ENCODE measurements around the gene ZDHHC22.

DNA sequence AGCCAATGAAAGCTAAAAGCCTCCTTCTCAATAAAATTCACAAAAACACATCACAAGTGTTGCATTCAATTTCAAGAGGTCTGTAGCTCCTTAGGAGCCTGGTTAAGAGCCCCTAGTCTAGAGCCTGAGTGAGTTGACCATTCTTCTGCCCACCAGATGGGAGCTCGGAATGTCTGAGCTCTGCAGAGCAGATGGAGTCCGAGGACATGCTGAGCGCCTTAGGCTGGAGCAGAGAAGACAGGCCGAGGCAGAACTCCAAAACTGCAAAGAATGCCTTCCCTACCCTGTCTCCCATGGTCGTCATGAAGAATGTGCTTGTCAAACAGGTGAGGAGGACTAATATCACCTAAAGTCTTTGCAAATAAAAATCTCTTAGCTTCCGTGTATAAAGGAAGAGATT is 31.9 kb downstream of the ZDHHC22 start:
- TF ChIP-seq, protein P1, sequence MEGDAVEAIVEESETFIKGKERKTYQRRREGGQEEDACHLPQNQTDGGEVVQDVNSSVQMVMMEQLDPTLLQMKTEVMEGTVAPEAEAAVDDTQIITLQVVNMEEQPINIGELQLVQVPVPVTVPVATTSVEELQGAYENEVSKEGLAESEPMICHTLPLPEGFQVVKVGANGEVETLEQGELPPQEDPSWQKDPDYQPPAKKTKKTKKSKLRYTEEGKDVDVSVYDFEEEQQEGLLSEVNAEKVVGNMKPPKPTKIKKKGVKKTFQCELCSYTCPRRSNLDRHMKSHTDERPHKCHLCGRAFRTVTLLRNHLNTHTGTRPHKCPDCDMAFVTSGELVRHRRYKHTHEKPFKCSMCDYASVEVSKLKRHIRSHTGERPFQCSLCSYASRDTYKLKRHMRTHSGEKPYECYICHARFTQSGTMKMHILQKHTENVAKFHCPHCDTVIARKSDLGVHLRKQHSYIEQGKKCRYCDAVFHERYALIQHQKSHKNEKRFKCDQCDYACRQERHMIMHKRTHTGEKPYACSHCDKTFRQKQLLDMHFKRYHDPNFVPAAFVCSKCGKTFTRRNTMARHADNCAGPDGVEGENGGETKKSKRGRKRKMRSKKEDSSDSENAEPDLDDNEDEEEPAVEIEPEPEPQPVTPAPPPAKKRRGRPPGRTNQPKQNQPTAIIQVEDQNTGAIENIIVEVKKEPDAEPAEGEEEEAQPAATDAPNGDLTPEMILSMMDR (IDR thresholded peaks at IDR 0.05 in 8 of 11, conservative IDR thresholded peaks at IDR 0.05 in 3 of 11): no peak
- no peak for TF ChIP-seq POLR2AphosphoS5 (IDR thresholded peaks at IDR 0.05)
- TF ChIP-seq POLR2A (IDR thresholded peaks at IDR 0.05): no peak
